Panc1 (cell line): ENCODE data around the gene GALNT10. TPM values are rescaled to one million over a fixed set of nuclear protein-coding genes. Genes with fewer than 3 reads are reported as not detected.

ENCODE experiments used
- ATAC-seq: fragments of 200-7000 bp; cut with Tn5 transposase; 2 replicates; pipeline ENCODE4 v1.9.1; 2020; ENCODE audit warnings: mild to moderate bottlenecking, moderate library complexity
- BruUV-seq: library from RNA; stranded (reverse); fragments of 400-500 nt; replicated peaks from 2 replicates; lab custom pipeline; 2021; lab: Mats Ljungman, UMichigan
- CTCF ChIA-PET: fragments of 300-600 bp; sonication (Branson Sonifier 250); formaldehyde crosslinking; loops from one replicate; lab custom pipeline; 2022; ENCODE audit warnings: antibody characterized with exemption; lab: Charles Lee
- POLR2A ChIA-PET: fragments of 300-600 bp; sonication (Branson Sonifier 250); formaldehyde crosslinking; loops from one replicate; lab custom pipeline; 2022; ENCODE audit warnings: antibody characterized with exemption; lab: Charles Lee
- DNase-seq: peaks from one replicate; pipeline ENCODE4 v3.0.0-alpha.2; 2010; ENCODE audit warnings: low read depth, low spot score
- H3K27ac ChIP-seq: 2 replicates; pipeline ENCODE4 v1.5.1; 2011; ENCODE audit warnings: mild to moderate bottlenecking, low read length, inconsistent platforms
- H3K27me3 ChIP-seq: fragments of 200-500 bp; sonication (Bioruptor generic); 2 replicates; pipeline ENCODE4 v1.6.0; 2014; ENCODE audit warnings: low read length, inconsistent platforms; ENCODE audit not compliant: control insufficient read depth, insufficient read depth
- H3K36me3 ChIP-seq: fragments of 200-500 bp; sonication (Bioruptor generic); 2 replicates; pipeline ENCODE4 v1.5.1; 2014; ENCODE audit warnings: inconsistent platforms, mild to moderate bottlenecking, low read length, moderate library complexity; ENCODE audit not compliant: control insufficient read depth, insufficient read depth
- H3K4me1 ChIP-seq: 2 replicates; pipeline ENCODE4 v1.5.1; 2011; ENCODE audit warnings: inconsistent platforms, mild to moderate bottlenecking, low read length, moderate library complexity; ENCODE audit not compliant: control insufficient read depth, insufficient read depth
- H3K4me3 ChIP-seq, 2 experiments: 2 replicates each; pipeline ENCODE4 v1.5.1; 2011 to 2012; ENCODE audit warnings: low read depth in 2 of 2, low read length in 2 of 2, mild to moderate bottlenecking in 2 of 2, inconsistent platforms in 1 of 2, moderate library complexity in 1 of 2
- H3K9me3 ChIP-seq: fragments of 200-500 bp; sonication (Bioruptor generic); 2 replicates; pipeline ENCODE4 v1.5.1; 2014; ENCODE audit warnings: low read depth, mild to moderate bottlenecking, inconsistent platforms, low read length, moderate library complexity; ENCODE audit not compliant: control insufficient read depth, insufficient read depth
- CTCF ChIP-seq: fragments of 450-650 bp; IDR thresholded peaks from 2 replicates; pipeline ENCODE4 v1.5.1; 2017; ENCODE audit warnings: mild to moderate bottlenecking
- POLR2AphosphoS5 ChIP-seq: IDR thresholded peaks from 2 replicates; pipeline ENCODE4 v1.6.1; 2012; ENCODE audit warnings: mild to moderate bottlenecking, low read depth, low read length, moderate library complexity
- REST ChIP-seq, 2 experiments: IDR thresholded peaks; 2 replicates each; pipeline ENCODE4 v1.6.1; 2011 to 2012; ENCODE audit warnings: low read depth in 2 of 2, control low read depth in 1 of 2, low read length in 1 of 2, mild to moderate bottlenecking in 1 of 2, moderate library complexity in 1 of 2; ENCODE audit not compliant: insufficient read depth in 1 of 2
- SIN3A ChIP-seq: IDR thresholded peaks from 2 replicates; pipeline ENCODE4 v1.6.1; 2012; ENCODE audit warnings: low read depth, mild to moderate bottlenecking, low read length, moderate library complexity, borderline replicate concordance; ENCODE audit not compliant: insufficient read depth
- TCF7L2 ChIP-seq: IDR thresholded peaks from 2 replicates; pipeline ENCODE4 v1.6.1; 2011; ENCODE audit warnings: mild to moderate bottlenecking, low read depth, low read length, inconsistent platforms
- in situ Hi-C: cut with HindIII; loops from 2 replicates; pipeline ENCODE4 v1.10.0; 2016; ENCODE audit warnings: low sequenced_read_pairs, low pct_unique_long_range_greater_than_20kb
- intact Hi-C: fragments of 100-400 bp; cut with micrococcal nuclease; formaldehyde crosslinking; loops from one replicate; pipeline ENCODE4 v1.10.0; 2022; ENCODE audit not compliant: unreplicated experiment
- total RNA-seq: library from RNA; stranded (reverse); gene quantifications from one replicate; pipeline ENCODE4 v1.2.1, GENCODE V29; 2021; ENCODE audit not compliant: unreplicated experiment

GALNT10 gene
- total RNA-seq, 1 experiment from 2014 or later = 50.5 TPM

GRCh38 chr5:154273963-154274827, 83.7 kb downstream of the GALNT10 start:
- Histone ChIP-seq H3K4me3 (no peak overlapping the region), H3K9me3 (no peaks in the 10 kb centered on the region), H3K27ac (no peak overlapping the region), H3K4me1 (0 out of 2 replicates have a peak, but pooled peaks cover 9% of the 10 kb centered on the region), H3K27me3 (no peaks in the 10 kb centered on the region), H3K36me3 (no peaks in the 10 kb centered on the region)
- BruUV-seq = no TSS peak
- in situ Hi-C loops = no loop called here
- ATAC-seq (no peak), DNase-seq (no peak)
- intact Hi-C loops = no loop called here
- ChIA-PET CTCF (no interaction called here), POLR2A (no interaction called here)
- TF ChIP-seq SIN3A = no peak
- TF ChIP-seq TCF7L2 = no peak
- TF ChIP-seq CTCF = no peak
- TF ChIP-seq REST (IDR thresholded peaks at IDR 0.05; ENCODE audit: insufficient read depth in 1 of 2, low read depth in 2 of 2, low read length in 1 of 2) = no peak
- TF ChIP-seq POLR2AphosphoS5 = no peak

- BruUV-seq = no TSS peak
- 0 out of 2 replicates have a peak, but pooled peaks cover 9% of the 10 kb centered on the region for H3K4me1 ChIP-seq
- no peaks in the 10 kb centered on the region for H3K27me3 ChIP-seq
- no peak for ATAC-seq
- CTCF ChIA-PET = no interaction called here
- no peak for TF ChIP-seq TCF7L2
- no peak for TF ChIP-seq CTCF
- TF ChIP-seq SIN3A = no peak
- no peak for TF ChIP-seq REST (IDR thresholded peaks at IDR 0.05; ENCODE audit: insufficient read depth in 1 of 2, low read depth in 2 of 2, low read length in 1 of 2)
- TF ChIP-seq POLR2AphosphoS5 = no peak
- no peak for DNase-seq
- no peaks in the 10 kb centered on the region for H3K9me3 ChIP-seq
- H3K4me3 ChIP-seq = no peak overlapping the region
- intact Hi-C loops (no loop called here), in situ Hi-C loops (no loop called here)
- no peaks in the 10 kb centered on the region for H3K36me3 ChIP-seq
- no peak overlapping the region for H3K27ac ChIP-seq
- POLR2A ChIA-PET = no interaction called here
These were observed 84.3 kb downstream of the GALNT10 start for GRCh38 chr5:154274828-154275185.
